ENCODE data around the gene HHIPL1. TPM values are rescaled to one million over a fixed set of nuclear protein-coding genes. Genes with fewer than 3 reads are reported as not detected.

The HHIPL1 gene
- total RNA-seq, 4 donors from 2014 or later = 2.7 to 9.6 (median 3.7) TPM

GRCh38 chr14:99671235-99672224, 26.6 kb downstream of the HHIPL1 start:
- 72 to 86% methylated on average over 5 to 10 of the region's 20 CpGs for WGBS, 2 donors (ENCODE audit: low coverage in 1 of 2)
- Histone ChIP-seq H3K36me3 (peaks cover 0 to 17% of the 10 kb centered on the region in 2 donors), H3K9me3 (no peaks in the 10 kb centered on the region), H3K27me3 (peaks cover 22% of the 10 kb centered on the region), H3K4me3 (no peak overlapping the region), H3K27ac (peak overlapping the region in 2 of 4 donors; percentile 19 to 42), H3K4me1 (peaks cover 0 to 12% (median 0%) of the 10 kb centered on the region in 3 donors)
- TF ChIP-seq EP300 (IDR thresholded peaks at IDR 0.05) (no peak), CTCF (IDR thresholded peaks at IDR 0.05) (no peak), POLR2A (IDR thresholded peaks at IDR 0.05) (no peak), POLR2AphosphoS5 (IDR thresholded peaks at IDR 0.05) (no peak)
- ATAC-seq = no peak

- Histone ChIP-seq H3K27me3 (peaks cover 25% of the 10 kb centered on the region), H3K4me1 (peaks cover 0 to 12% (median 0%) of the 10 kb centered on the region in 3 donors), H3K4me3 (no peak overlapping the region), H3K9me3 (peaks cover 0 to 4% (median 0%) of the 10 kb centered on the region in 3 donors), H3K36me3 (peaks cover 0 to 16% of the 10 kb centered on the region in 2 donors), H3K27ac (peak overlapping the region in 2 of 4 donors; percentile 19 to 42)
- 81 to 88% methylated on average over 2 to 7 of the region's 11 CpGs for WGBS, 2 donors (ENCODE audit: low coverage in 1 of 2)
- ATAC-seq = no peak
- TF ChIP-seq POLR2A (IDR thresholded peaks at IDR 0.05) (no peak), CTCF (IDR thresholded peaks at IDR 0.05) (no peak), EP300 (IDR thresholded peaks at IDR 0.05) (no peak), POLR2AphosphoS5 (IDR thresholded peaks at IDR 0.05) (no peak)
These were observed 27.8 kb downstream of the HHIPL1 start for GRCh38 chr14:99672506-99673304.

GRCh38 chr14:99673305-99674063, 28.6 kb downstream of the HHIPL1 start:
- peaks cover 0 to 12% (median 0%) of the 10 kb centered on the region in 3 donors for H3K9me3 ChIP-seq
- peaks cover 0 to 8% of the 10 kb centered on the region in 2 donors for H3K36me3 ChIP-seq
- H3K4me1 ChIP-seq = peaks cover 0 to 12% (median 0%) of the 10 kb centered on the region in 3 donors
- H3K27ac ChIP-seq = no peak overlapping the region
- WGBS, 2 donors (ENCODE audit: low coverage in 1 of 2) = 69% methylated on average over 4 of the region's 8 CpGs; no CpG with 5 or more reads in 1 of the 2 donors
- H3K27me3 ChIP-seq = peaks cover 25% of the 10 kb centered on the region
- TF ChIP-seq EP300 (IDR thresholded peaks at IDR 0.05) (no peak), POLR2AphosphoS5 (IDR thresholded peaks at IDR 0.05) (no peak)
- no peak overlapping the region for H3K4me3 ChIP-seq
- ATAC-seq = no peak

- Histone ChIP-seq H3K27me3 (peaks cover 25% of the 10 kb centered on the region), H3K27ac (no peak overlapping the region), H3K36me3 (peaks cover 0 to 2% of the 10 kb centered on the region in 2 donors), H3K4me3 (no peak overlapping the region), H3K9me3 (peaks cover 0 to 19% (median 0%) of the 10 kb centered on the region in 3 donors), H3K4me1 (peaks cover 0 to 12% (median 0%) of the 10 kb centered on the region in 3 donors)
- TF ChIP-seq POLR2AphosphoS5 (IDR thresholded peaks at IDR 0.05) (no peak), CTCF (IDR thresholded peaks at IDR 0.05) (no peak), POLR2A (IDR thresholded peaks at IDR 0.05) (no peak), EP300 (IDR thresholded peaks at IDR 0.05) (no peak)
- 100% methylated on average over 2 of the region's 9 CpGs; no CpG with 5 or more reads in 1 of the 2 donors for WGBS, 2 donors (ENCODE audit: low coverage in 1 of 2)
- no peak for ATAC-seq
These were observed 29.2 kb downstream of the HHIPL1 start for GRCh38 chr14:99674064-99674650.
